LNCAP (cell line): ENCODE results near the gene SPG7.

Source experiments
- TF ChIP-seq, protein P1 (sequence below): fragments of 450-650 bp; IDR thresholded peaks from 2 replicates; pipeline ENCODE4 v1.5.1; 2017; ENCODE audit warnings: mild to moderate bottlenecking

Gene SPG7

DNA sequence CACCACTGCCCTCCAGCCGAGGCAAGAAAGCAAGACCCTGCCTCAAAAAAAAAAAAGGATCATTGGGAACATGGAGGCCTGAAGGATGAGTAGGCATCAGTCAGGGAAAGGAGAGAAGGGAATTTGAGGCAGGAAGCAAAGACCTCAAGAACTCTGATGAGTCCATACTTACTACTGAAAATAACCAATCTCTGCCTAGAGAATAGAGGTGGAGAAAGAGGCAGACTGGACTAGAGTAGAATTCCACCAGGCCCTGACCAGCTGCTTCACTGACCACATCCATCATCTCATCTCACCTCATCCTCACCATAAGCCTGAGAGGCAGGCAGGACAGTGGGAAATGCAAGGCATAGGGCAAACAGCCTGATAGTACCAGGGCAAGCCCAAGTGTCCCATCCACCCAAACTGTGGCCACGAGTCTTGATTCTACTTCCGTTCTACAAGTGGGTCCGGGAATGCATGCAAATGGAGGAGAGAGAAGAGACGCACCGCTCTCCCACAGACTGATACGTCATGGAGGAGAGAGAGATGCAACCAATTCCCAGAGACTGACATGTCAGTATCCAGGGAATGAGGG, 35.0 kb upstream of the SPG7 start:
- TF ChIP-seq, protein P1, sequence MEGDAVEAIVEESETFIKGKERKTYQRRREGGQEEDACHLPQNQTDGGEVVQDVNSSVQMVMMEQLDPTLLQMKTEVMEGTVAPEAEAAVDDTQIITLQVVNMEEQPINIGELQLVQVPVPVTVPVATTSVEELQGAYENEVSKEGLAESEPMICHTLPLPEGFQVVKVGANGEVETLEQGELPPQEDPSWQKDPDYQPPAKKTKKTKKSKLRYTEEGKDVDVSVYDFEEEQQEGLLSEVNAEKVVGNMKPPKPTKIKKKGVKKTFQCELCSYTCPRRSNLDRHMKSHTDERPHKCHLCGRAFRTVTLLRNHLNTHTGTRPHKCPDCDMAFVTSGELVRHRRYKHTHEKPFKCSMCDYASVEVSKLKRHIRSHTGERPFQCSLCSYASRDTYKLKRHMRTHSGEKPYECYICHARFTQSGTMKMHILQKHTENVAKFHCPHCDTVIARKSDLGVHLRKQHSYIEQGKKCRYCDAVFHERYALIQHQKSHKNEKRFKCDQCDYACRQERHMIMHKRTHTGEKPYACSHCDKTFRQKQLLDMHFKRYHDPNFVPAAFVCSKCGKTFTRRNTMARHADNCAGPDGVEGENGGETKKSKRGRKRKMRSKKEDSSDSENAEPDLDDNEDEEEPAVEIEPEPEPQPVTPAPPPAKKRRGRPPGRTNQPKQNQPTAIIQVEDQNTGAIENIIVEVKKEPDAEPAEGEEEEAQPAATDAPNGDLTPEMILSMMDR: no peak

DNA sequence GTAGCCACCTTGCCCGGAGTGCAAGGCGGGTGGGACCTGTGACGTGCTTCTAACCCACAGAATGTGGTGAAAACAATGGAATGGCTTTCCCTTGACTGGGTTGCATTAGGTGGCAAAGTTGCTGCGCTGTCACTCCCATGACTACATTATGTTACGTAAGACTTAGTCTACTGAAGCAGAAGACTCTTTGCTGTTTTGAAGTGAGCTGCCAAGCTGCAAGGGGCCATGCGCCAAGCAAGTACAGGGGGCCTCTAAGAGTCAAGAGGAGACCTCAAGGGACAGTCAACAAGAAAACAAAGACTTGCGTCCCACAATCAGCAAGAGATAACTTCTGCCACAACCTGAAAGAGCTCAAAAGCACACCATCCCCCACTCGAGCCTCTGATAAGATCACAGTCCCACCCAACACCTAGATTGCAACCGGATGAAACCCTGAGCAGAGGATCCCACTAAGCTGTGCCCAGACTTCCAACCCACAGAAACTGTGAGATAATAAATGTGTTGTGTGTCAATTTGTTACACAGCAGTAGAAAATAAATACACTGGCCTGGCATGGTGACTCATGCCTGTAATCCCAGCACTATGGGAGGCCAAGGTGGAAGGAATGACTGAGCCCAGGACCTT, 34.3 kb upstream of the SPG7 start:
- TF ChIP-seq, protein P1: no peak

DNA sequence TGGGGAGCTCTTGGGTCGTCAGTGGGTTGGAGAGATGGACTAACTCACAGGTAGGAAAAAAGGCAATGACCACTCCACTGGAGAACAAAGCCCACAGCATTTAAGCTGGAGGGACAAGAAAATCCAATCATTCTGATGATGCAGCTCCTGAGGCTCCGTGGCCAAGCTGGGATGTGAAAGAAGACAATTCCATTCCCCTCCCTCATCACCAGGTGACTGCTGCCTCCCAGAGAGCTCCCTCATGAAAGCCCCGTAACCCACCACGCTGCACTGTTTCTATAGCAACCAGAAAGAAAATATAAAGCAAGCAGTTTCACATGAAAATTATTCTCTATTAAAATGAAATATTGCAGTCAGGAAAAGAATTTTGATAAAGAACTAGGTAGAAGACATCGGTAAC, 33.1 kb upstream of the SPG7 start:
- TF ChIP-seq, protein P1: no peak

DNA sequence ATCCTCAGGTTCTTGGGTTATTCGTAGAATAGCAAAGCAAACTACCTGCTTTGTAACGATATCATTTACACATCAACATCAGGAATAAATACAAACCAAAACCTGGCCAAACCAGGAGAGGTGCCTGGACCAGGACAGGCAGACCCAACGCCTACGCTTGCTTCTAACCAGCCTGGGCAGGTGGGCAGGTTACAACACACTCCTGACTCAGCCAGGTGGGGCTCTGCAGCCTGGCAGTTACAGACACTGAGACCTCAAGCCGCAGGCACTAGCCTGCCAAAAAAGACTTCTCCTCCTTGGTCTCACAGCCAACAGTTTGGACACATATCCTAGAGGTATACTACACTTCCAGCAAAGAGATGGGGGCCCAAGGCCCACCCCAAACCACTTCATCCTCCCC, 31.8 kb upstream of the SPG7 start:
- TF ChIP-seq, protein P1: no peak

DNA sequence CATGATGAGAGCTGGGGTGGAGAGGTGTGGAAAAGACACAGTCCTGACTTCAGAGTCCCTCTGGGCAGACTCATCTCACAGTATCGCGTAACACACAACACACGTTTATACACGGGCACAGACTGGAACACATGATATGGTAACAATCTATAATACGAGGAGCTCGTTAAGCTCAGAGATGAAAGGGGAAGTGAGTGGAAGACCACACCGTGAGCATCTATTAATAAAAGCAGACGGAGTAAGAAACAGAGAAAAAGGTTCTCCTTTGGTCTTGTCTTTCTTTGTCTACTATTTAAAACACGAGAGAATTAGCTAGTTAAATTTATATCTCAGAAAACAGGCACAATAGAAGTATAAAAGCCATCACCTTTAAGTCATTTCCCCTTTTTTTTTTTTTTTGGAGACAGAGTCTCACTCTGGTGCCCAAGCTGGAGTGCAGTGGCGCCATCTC, 31.4 kb upstream of the SPG7 start:
- TF ChIP-seq, protein P1: no peak

DNA sequence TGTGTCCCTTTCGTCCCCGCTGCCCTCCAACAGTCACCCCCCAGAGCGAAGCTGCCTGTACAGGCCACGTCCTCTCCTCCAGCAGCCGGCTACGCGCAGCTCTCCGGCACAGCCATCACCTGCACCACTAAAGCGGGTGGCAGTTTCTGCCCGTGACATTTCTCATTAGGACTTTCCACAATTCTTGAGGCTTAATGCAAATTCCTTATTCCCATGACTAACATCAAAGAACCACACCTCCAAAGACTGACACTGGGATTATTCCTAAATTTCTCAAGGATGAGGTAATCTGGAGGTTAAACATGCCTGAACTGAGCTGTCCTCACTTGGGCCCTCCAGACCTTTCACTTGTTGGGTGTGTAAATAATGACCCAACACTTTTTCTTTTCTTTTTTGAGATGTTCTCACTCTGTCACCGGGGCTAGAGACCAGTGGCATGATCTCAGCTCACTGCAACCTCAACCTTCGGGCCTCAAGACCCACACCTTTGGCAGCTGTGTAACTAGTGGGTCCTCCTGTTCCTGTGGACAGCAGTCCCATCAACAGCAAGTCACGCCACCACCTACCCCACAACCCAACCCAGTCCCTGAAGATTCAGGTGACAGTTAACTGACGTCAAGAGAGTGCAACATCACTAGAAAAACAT, 29.5 kb upstream of the SPG7 start:
- TF ChIP-seq, protein P1: no peak

DNA sequence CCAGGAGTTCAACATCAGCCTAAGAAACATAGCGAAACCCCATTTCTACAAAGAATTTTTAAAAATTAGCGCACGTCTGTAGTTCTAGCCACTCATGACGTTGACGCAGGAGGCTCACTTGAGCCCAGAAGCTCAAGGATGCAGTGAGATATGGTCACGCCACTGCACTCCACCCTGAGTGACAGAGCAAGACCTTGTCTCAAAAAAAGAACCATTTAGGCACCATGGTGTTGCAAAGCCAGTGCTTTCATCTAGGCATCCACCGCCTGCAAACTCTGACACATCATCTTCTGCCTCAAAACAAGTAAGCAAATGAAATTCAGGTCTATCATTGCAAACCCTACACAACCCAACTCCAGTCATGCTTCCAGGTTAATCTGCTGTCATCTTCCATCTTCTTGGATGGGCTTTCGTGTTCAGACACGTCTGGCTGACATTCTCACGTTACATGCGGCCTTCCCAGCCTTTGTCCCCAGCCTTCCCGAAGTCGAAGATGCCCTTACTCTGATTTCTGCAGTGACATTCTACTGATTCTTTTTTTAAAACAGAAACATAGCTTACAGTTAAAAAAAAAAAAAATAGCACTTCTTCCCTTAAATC, 26.7 kb upstream of the SPG7 start:
- TF ChIP-seq, protein P1: no peak
